Caco-2 (cell line): ENCODE results near the gene AMDHD1. TPM values are rescaled to one million over a fixed set of nuclear protein-coding genes. Genes with fewer than 3 reads are reported as not detected.

ENCODE experiments used
- BruUV-seq: library from RNA; stranded (reverse); fragments of 400-500 nt; replicated peaks from 2 replicates; lab custom pipeline; 2021; lab: Mats Ljungman, UMichigan
- CTCF ChIA-PET: fragments of 300-600 bp; sonication (Branson Sonifier 250); formaldehyde crosslinking; loops from one replicate; lab custom pipeline; 2022; ENCODE audit warnings: antibody characterized with exemption; lab: Charles Lee
- POLR2A ChIA-PET: fragments of 300-600 bp; sonication (Branson Sonifier 250); formaldehyde crosslinking; loops from one replicate; lab custom pipeline; 2022; ENCODE audit warnings: antibody characterized with exemption; lab: Charles Lee
- DNase-seq, 2 experiments: peaks; one replicate each; pipeline versions ENCODE4 v3.0.0 to v3.0.0-alpha.2; 2020 to 2022
- H3K27me3 ChIP-seq: replicated peaks from 2 replicates; pipeline ENCODE4 v1.6.0; 2011; ENCODE audit warnings: low read length; ENCODE audit not compliant: control insufficient read depth, insufficient read depth
- H3K36me3 ChIP-seq: 2 replicates; pipeline ENCODE4 v1.5.1; 2011; ENCODE audit warnings: low read length; ENCODE audit not compliant: control insufficient read depth, insufficient read depth
- H3K4me1 ChIP-seq: fragments of 250-450 bp; sonication (Bioruptor Pico); 2 replicates; pipeline ENCODE4 v1.5.1; 2020; ENCODE audit warnings: mild to moderate bottlenecking
- H3K4me3 ChIP-seq: 2 replicates; pipeline ENCODE4 v1.5.1; 2011; ENCODE audit warnings: low read depth, mild to moderate bottlenecking, control low read depth, low read length
- H3K9me3 ChIP-seq: fragments of 250-450 bp; sonication (Bioruptor Pico); 2 replicates; pipeline ENCODE4 v1.5.1; 2020; ENCODE audit warnings: mild to moderate bottlenecking, moderate library complexity
- H3K27ac Mint-ChIP-seq: one replicate; pipeline ENCODE4 v1.8.0; 2022; ENCODE audit warnings: mixed read lengths; ENCODE audit not compliant: unreplicated experiment
- H3K27me3 Mint-ChIP-seq: one replicate; pipeline ENCODE4 v1.8.0; 2022; ENCODE audit warnings: mixed read lengths; ENCODE audit not compliant: insufficient read depth, unreplicated experiment
- H3K36me3 Mint-ChIP-seq: one replicate; pipeline ENCODE4 v1.8.0; 2022; ENCODE audit warnings: mild to moderate bottlenecking, mixed read lengths; ENCODE audit not compliant: insufficient read depth, unreplicated experiment
- H3K4me1 Mint-ChIP-seq: one replicate; pipeline ENCODE4 v1.8.0; 2022; ENCODE audit warnings: low read depth, mixed read lengths; ENCODE audit not compliant: unreplicated experiment
- H3K4me3 Mint-ChIP-seq: one replicate; pipeline ENCODE4 v1.8.0; 2022; ENCODE audit warnings: mild to moderate bottlenecking, moderate library complexity, mixed read lengths; ENCODE audit not compliant: unreplicated experiment
- H3K9me3 Mint-ChIP-seq: one replicate; pipeline ENCODE4 v1.8.0; 2022; ENCODE audit warnings: mixed read lengths; ENCODE audit not compliant: unreplicated experiment
- intact Hi-C: fragments of 100-400 bp; cut with micrococcal nuclease; formaldehyde crosslinking; loops from one replicate; pipeline ENCODE4 v1.10.0; 2022; ENCODE audit not compliant: unreplicated experiment
- total RNA-seq: library from RNA; stranded (reverse); gene quantifications from 2 replicates; pipeline ENCODE4 v1.2.3, GENCODE V29; 2022
- TF ChIP-seq, protein P1 (sequence below), 2 experiments: fragments of 200-600 bp in 1 of 2; IDR thresholded peaks; 1 replicate in 1 of 2; 2 replicates in 1 of 2; pipeline versions ENCODE4 v1.5.1 to v1.8.0; 2011 to 2022; ENCODE audit warnings: antibody characterized with exemption in 1 of 2, control low read depth in 1 of 2, inconsistent platforms in 1 of 2, low read depth in 1 of 2, low read length in 1 of 2, mild to moderate bottlenecking in 1 of 2, moderate library complexity in 1 of 2; ENCODE audit not compliant: insufficient read depth in 1 of 2, severe bottlenecking in 1 of 2, unreplicated experiment in 1 of 2

The AMDHD1 gene
- total RNA-seq, 1 experiment from 2014 or later: 0.61 TPM

DNA sequence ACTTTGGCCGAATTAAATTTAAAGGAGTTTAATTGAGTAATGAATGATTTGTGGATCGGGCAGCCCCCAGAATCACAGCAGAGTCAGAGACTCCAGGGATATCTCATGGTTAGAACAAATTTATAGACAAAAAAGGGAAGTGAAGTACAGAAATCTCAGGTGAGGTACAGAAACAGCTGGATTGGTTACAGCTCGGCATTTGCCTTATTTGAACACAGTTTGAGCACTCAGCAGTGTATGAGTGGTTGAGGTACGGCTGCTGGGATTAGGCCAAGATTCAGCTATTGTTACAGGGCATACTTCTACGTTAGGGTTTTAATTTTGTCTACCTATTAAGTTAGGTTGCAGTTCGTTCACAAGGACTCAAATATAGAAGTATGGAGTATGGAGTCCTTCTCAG, 24.0 kb upstream of the AMDHD1 start:
- Histone ChIP-seq H3K36me3 (no peaks in the 10 kb centered on the region), H3K27me3 (no peaks in the 10 kb centered on the region), H3K4me3 (no peak overlapping the region), H3K9me3 (no peaks in the 10 kb centered on the region), H3K4me1 (no peaks in the 10 kb centered on the region)
- Mint-ChIP-seq H3K27ac (no peak overlapping the region), H3K4me1 (no peaks in the 10 kb centered on the region), H3K36me3 (no peaks in the 10 kb centered on the region), H3K27me3 (peaks cover 3% of the 10 kb centered on the region), H3K4me3 (no peak overlapping the region), H3K9me3 (peaks cover 9% of the 10 kb centered on the region)
- no peak for DNase-seq
- POLR2A ChIA-PET: no interaction called here
- CTCF ChIA-PET: interaction anchor here (0.8 to 2.4 kb wide), 5 partner anchors 23 to 332 kb away, joined by 3 to 24 read pairs (median 6); partner anchors contain the start of genes CCDC38 and HAL
- BruUV-seq: no TSS peak
- TF ChIP-seq, protein P1, sequence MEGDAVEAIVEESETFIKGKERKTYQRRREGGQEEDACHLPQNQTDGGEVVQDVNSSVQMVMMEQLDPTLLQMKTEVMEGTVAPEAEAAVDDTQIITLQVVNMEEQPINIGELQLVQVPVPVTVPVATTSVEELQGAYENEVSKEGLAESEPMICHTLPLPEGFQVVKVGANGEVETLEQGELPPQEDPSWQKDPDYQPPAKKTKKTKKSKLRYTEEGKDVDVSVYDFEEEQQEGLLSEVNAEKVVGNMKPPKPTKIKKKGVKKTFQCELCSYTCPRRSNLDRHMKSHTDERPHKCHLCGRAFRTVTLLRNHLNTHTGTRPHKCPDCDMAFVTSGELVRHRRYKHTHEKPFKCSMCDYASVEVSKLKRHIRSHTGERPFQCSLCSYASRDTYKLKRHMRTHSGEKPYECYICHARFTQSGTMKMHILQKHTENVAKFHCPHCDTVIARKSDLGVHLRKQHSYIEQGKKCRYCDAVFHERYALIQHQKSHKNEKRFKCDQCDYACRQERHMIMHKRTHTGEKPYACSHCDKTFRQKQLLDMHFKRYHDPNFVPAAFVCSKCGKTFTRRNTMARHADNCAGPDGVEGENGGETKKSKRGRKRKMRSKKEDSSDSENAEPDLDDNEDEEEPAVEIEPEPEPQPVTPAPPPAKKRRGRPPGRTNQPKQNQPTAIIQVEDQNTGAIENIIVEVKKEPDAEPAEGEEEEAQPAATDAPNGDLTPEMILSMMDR (IDR thresholded peaks at IDR 0.05; ENCODE audit: insufficient read depth in 1 of 2, low read depth in 1 of 2, low read length in 1 of 2, severe bottlenecking in 1 of 2, unreplicated experiment in 1 of 2): no peak
- intact Hi-C loops: loop anchor here (2.0 kb wide), 1 partner anchor 24 kb away; the partner anchor contains the start of genes AMDHD1 and CCDC38

DNA sequence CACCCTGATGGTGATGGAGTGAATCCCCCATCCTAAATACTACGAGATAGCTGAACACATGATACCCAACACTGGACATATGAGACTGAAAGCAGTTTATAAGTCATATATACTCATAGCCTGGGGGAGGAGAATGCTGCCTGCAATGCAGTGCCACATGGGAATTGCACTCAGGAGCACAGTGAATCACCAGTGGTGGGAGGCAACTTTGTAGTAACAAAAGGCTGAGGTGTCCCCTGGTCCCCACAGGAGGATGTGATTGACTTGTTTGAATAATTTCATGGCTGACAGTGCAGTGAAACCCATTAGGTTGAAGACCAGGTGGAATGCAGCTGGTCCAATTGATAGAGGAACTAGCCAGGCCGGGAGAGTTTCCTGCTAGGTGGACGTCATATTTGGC, 20.9 kb upstream of the AMDHD1 start:
- H3K36me3 ChIP-seq: no peaks in the 10 kb centered on the region
- TF ChIP-seq, protein P1 (IDR thresholded peaks at IDR 0.05; ENCODE audit: insufficient read depth in 1 of 2, low read depth in 1 of 2, low read length in 1 of 2, severe bottlenecking in 1 of 2, unreplicated experiment in 1 of 2): no peak
- Mint-ChIP-seq H3K27me3 (no peaks in the 10 kb centered on the region), H3K4me3 (no peak overlapping the region), H3K27ac (no peak overlapping the region), H3K4me1 (no peaks in the 10 kb centered on the region), H3K9me3 (peaks cover 9% of the 10 kb centered on the region), H3K36me3 (no peaks in the 10 kb centered on the region)
- H3K9me3 ChIP-seq: no peaks in the 10 kb centered on the region
- DNase-seq: no peak
- ChIA-PET CTCF (no interaction called here), POLR2A (no interaction called here)
- BruUV-seq: no TSS peak
- H3K4me3 ChIP-seq: no peak overlapping the region
- H3K4me1 ChIP-seq: no peaks in the 10 kb centered on the region
- H3K27me3 ChIP-seq: no peaks in the 10 kb centered on the region
- intact Hi-C loops: no loop called here

DNA sequence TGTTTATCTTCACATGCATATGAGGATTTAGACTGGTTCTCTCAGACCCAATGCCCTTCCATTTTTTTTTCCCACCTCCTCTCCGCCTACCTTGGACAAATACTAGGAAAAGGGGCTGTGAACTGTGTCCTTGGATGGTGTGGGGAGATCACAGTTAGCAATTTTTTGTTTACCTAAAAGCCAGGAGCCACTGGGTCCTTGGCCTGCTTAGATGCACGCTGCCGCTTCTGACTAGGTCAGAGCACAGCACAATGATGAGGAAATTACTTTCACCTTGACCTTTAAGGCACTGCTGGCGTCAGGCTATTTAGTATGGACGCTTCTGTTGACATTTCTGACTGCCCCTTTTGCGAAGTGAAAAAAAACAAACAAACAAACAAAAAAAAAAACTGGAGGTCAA, 2.6 kb upstream of the AMDHD1 start:
- TF ChIP-seq, protein P1 (IDR thresholded peaks at IDR 0.05; ENCODE audit: insufficient read depth in 1 of 2, low read depth in 1 of 2, low read length in 1 of 2, severe bottlenecking in 1 of 2, unreplicated experiment in 1 of 2): no peak
- Histone ChIP-seq H3K27me3 (no peaks in the 10 kb centered on the region), H3K4me1 (no peaks in the 10 kb centered on the region), H3K36me3 (no peaks in the 10 kb centered on the region), H3K9me3 (no peaks in the 10 kb centered on the region), H3K4me3 (no peak overlapping the region)
- no peak for DNase-seq
- intact Hi-C loops: no loop called here
- Mint-ChIP-seq H3K9me3 (no peaks in the 10 kb centered on the region), H3K27ac (no peak overlapping the region), H3K36me3 (no peaks in the 10 kb centered on the region), H3K27me3 (peaks cover 3% of the 10 kb centered on the region), H3K4me3 (no peak overlapping the region), H3K4me1 (no peaks in the 10 kb centered on the region)
- CTCF ChIA-PET: no interaction called here
- BruUV-seq: no TSS peak
- POLR2A ChIA-PET: no interaction called here
